ENCODE data around the gene MRPL17. TPM values are rescaled to one million over a fixed set of nuclear protein-coding genes. Genes with fewer than 3 reads are reported as not detected.

Gene MRPL17
- total and polyA plus RNA-seq, 9 of the 15 experiments (the other 6 are each of a cell fraction or from before 2014, with no cell fraction given) = 33.9 to 81.6 (median 43.9) TPM

DNA sequence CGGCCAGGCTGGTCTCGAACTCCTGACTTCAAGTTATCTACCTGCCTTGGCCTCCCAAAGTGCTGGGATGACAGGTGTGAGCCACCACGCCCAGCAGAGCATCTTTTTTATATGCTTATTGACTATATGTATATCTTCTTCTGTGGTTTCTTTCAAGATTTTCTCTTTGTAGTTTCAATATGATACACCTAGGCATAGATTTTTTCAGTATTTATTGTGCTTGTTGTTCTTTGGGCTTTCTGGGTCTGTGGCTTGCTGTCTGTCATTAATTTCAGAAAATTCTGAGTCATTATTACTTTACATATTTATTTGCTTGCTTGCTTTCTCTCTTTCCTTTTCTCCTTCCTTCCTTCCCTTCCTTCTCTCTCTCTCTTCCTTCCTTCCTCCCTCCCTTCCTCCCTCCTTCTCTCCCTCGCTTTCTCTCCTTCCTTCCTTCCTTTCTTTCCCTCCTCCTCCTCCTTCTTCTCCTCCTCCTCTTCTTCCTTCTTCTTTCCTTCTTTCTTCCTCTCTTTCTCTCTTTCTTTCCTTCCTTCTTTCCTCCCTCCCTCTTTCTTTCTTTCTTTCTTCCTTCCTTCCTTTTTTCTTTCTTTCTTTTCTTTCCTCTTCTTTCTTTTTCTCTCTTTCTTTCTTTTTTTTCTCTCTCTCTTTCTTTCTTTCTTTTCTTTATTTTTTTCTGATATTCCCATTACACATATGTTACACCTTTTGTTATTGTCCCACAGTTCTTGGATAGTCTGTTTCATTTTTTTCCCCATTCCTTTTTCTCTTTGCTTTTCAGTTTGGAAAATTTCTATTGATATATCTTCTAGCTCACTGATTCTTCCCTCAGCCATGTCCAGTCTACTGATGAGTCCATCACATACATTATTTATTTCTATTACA lies 16.6 kb downstream of the MRPL17 start (continued):
- TF ChIP-seq MCM3 (IDR thresholded peaks at IDR 0.05) (no peak), HDAC1 (IDR thresholded peaks at IDR 0.05) (peak in 1 of 2 experiments; percentile 50; a peak in 1 of 4 replicates), GATA2 (CRISPR knock-in tag; IDR thresholded peaks at IDR 0.05) (no peak), MTA1 (IDR thresholded peaks at IDR 0.05; ENCODE audit: borderline replicate concordance) (peak; percentile 69; the same call in 1 of the 2 replicates), NCOA4 (IDR thresholded peaks at IDR 0.05; ENCODE audit: partially characterized antibody) (no peak)
- TF ChIP-seq, protein P1, sequence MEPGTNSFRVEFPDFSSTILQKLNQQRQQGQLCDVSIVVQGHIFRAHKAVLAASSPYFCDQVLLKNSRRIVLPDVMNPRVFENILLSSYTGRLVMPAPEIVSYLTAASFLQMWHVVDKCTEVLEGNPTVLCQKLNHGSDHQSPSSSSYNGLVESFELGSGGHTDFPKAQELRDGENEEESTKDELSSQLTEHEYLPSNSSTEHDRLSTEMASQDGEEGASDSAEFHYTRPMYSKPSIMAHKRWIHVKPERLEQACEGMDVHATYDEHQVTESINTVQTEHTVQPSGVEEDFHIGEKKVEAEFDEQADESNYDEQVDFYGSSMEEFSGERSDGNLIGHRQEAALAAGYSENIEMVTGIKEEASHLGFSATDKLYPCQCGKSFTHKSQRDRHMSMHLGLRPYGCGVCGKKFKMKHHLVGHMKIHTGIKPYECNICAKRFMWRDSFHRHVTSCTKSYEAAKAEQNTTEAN (CRISPR knock-in tag; IDR thresholded peaks at IDR 0.05) = no peak
- TF ChIP-seq, protein P2, sequence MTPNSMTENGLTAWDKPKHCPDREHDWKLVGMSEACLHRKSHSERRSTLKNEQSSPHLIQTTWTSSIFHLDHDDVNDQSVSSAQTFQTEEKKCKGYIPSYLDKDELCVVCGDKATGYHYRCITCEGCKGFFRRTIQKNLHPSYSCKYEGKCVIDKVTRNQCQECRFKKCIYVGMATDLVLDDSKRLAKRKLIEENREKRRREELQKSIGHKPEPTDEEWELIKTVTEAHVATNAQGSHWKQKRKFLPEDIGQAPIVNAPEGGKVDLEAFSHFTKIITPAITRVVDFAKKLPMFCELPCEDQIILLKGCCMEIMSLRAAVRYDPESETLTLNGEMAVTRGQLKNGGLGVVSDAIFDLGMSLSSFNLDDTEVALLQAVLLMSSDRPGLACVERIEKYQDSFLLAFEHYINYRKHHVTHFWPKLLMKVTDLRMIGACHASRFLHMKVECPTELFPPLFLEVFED (CRISPR knock-in tag; conservative IDR thresholded peaks at IDR 0.05) = peak; percentile 56; the same call in 1 of the 2 replicates
- TF ChIP-seq, protein P3, sequence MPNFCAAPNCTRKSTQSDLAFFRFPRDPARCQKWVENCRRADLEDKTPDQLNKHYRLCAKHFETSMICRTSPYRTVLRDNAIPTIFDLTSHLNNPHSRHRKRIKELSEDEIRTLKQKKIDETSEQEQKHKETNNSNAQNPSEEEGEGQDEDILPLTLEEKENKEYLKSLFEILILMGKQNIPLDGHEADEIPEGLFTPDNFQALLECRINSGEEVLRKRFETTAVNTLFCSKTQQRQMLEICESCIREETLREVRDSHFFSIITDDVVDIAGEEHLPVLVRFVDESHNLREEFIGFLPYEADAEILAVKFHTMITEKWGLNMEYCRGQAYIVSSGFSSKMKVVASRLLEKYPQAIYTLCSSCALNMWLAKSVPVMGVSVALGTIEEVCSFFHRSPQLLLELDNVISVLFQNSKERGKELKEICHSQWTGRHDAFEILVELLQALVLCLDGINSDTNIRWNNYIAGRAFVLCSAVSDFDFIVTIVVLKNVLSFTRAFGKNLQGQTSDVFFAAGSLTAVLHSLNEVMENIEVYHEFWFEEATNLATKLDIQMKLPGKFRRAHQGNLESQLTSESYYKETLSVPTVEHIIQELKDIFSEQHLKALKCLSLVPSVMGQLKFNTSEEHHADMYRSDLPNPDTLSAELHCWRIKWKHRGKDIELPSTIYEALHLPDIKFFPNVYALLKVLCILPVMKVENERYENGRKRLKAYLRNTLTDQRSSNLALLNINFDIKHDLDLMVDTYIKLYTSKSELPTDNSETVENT (CRISPR knock-in tag; IDR thresholded peaks at IDR 0.05) = no peak
- TF ChIP-seq, protein P4, sequence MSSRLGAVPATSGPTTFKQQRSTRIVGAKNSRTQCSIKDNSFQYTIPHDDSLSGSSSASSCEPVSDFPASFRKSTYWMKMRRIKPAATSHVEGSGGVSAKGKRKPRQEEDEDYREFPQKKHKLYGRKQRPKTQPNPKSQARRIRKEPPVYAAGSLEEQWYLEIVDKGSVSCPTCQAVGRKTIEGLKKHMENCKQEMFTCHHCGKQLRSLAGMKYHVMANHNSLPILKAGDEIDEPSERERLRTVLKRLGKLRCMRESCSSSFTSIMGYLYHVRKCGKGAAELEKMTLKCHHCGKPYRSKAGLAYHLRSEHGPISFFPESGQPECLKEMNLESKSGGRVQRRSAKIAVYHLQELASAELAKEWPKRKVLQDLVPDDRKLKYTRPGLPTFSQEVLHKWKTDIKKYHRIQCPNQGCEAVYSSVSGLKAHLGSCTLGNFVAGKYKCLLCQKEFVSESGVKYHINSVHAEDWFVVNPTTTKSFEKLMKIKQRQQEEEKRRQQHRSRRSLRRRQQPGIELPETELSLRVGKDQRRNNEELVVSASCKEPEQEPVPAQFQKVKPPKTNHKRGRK (tag; IDR thresholded peaks at IDR 0.05) = peak; percentile 98
- TF ChIP-seq, protein P5, sequence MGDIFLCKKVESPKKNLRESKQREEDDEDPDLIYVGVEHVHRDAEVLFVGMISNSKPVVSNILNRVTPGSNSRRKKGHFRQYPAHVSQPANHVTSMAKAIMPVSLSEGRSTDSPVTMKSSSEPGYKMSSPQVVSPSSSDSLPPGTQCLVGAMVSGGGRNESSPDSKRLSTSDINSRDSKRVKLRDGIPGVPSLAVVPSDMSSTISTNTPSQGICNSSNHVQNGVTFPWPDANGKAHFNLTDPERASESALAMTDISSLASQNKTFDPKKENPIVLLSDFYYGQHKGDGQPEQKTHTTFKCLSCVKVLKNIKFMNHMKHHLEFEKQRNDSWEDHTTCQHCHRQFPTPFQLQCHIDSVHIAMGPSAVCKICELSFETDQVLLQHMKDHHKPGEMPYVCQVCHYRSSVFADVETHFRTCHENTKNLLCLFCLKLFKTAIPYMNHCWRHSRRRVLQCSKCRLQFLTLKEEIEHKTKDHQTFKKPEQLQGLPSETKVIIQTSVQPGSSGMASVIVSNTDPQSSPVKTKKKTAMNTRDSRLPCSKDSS (IDR thresholded peaks at IDR 0.05; ENCODE audit: low read depth, partially characterized antibody) = no peak

Data from K562 (cell line).